ENCODE results near the gene DECR2. TPM values are rescaled to one million over a fixed set of nuclear protein-coding genes. Genes with fewer than 3 reads are reported as not detected.
"Not testable (repeated sequence)": the region's sequence is repeated elsewhere in the genome, so short reads cannot be mapped to it uniquely, and the experiment has no call there.

DECR2 gene
- 9.8 and 33.7 TPM in 2 replicates for total RNA-seq (2014; rRNA removed; shearing (Covaris generic); ENCODE audit: low replicate concordance)

GRCh38 chr16:401468-402348, at the start of gene DECR2:
Gene DECR2 (plus strand): TSS chr16:401885. CDS start chr16:401964, 79 bp downstream.
- in situ Hi-C loops (cut with HindIII; ENCODE audit: low pct_unique_long_range_greater_than_20kb, low sequenced_read_pairs) = no loop called here
- DNase-seq (ENCODE audit: low read depth) = peak; percentile 90

GRCh38 chr16:352547-353403, 48.9 kb upstream of the DECR2 start, which contains the start of gene AXIN1:
Gene AXIN1 (minus strand): TSS chr16:352723. CDS start chr16:347025, 5,698 bp downstream.
- peak; percentile 89 for DNase-seq (ENCODE audit: low read depth)
- in situ Hi-C loops (cut with HindIII; ENCODE audit: low pct_unique_long_range_greater_than_20kb, low sequenced_read_pairs) = no loop called here

GRCh38 chr16:353404-354290, 48.0 kb upstream of the DECR2 start:
- DNase-seq (ENCODE audit: low read depth) = no peak
- in situ Hi-C loops (cut with HindIII; ENCODE audit: low pct_unique_long_range_greater_than_20kb, low sequenced_read_pairs) = no loop called here

- in situ Hi-C loops (cut with HindIII; ENCODE audit: low pct_unique_long_range_greater_than_20kb, low sequenced_read_pairs) = no loop called here
- no peak for DNase-seq (ENCODE audit: low read depth)
Observed at GRCh38 chr16:354291-354881, 47.3 kb upstream of the DECR2 start.

GRCh38 chr16:354971-355461, 46.7 kb upstream of the DECR2 start:
- DNase-seq (ENCODE audit: low read depth) = no peak
- in situ Hi-C loops (cut with HindIII; ENCODE audit: low pct_unique_long_range_greater_than_20kb, low sequenced_read_pairs) = no loop called here

- no peak for DNase-seq (ENCODE audit: low read depth)
- in situ Hi-C loops (cut with HindIII; ENCODE audit: low pct_unique_long_range_greater_than_20kb, low sequenced_read_pairs) = no loop called here
Observed at GRCh38 chr16:356741-357140, 44.9 kb upstream of the DECR2 start.

GRCh38 chr16:359067-359763, 42.5 kb upstream of the DECR2 start:
- no peak for DNase-seq (ENCODE audit: low read depth)
- in situ Hi-C loops (cut with HindIII; ENCODE audit: low pct_unique_long_range_greater_than_20kb, low sequenced_read_pairs) = no loop called here

- no peak for DNase-seq (ENCODE audit: low read depth)
- in situ Hi-C loops (cut with HindIII; ENCODE audit: low pct_unique_long_range_greater_than_20kb, low sequenced_read_pairs) = no loop called here
Observed at GRCh38 chr16:359871-360697, 41.6 kb upstream of the DECR2 start.

GRCh38 chr16:360698-361336, 40.9 kb upstream of the DECR2 start:
- no peak for DNase-seq (ENCODE audit: low read depth)
- in situ Hi-C loops (cut with HindIII; ENCODE audit: low pct_unique_long_range_greater_than_20kb, low sequenced_read_pairs) = no loop called here

- in situ Hi-C loops (cut with HindIII; ENCODE audit: low pct_unique_long_range_greater_than_20kb, low sequenced_read_pairs) = no loop called here
- DNase-seq (ENCODE audit: low read depth) = no peak
Observed at GRCh38 chr16:361341-361871, 40.3 kb upstream of the DECR2 start.

GRCh38 chr16:361872-362701, 39.6 kb upstream of the DECR2 start:
- in situ Hi-C loops (cut with HindIII; ENCODE audit: low pct_unique_long_range_greater_than_20kb, low sequenced_read_pairs) = no loop called here
- DNase-seq (ENCODE audit: low read depth) = peak; percentile 77

GRCh38 chr16:362702-362999, 39.0 kb upstream of the DECR2 start:
- DNase-seq (ENCODE audit: low read depth); in situ Hi-C loops (cut with HindIII; ENCODE audit: low pct_unique_long_range_greater_than_20kb, low sequenced_read_pairs): not testable (repeated sequence)

- in situ Hi-C loops (cut with HindIII; ENCODE audit: low pct_unique_long_range_greater_than_20kb, low sequenced_read_pairs) = no loop called here
- no peak for DNase-seq (ENCODE audit: low read depth)
Observed at GRCh38 chr16:363110-363765, 38.4 kb upstream of the DECR2 start.

- in situ Hi-C loops (cut with HindIII; ENCODE audit: low pct_unique_long_range_greater_than_20kb, low sequenced_read_pairs) = no loop called here
- DNase-seq (ENCODE audit: low read depth) = no peak
Observed at GRCh38 chr16:363766-364490, 37.8 kb upstream of the DECR2 start.

All from Caki2 (cell line).